ENCODE results near the gene RASD2.

Gene RASD2

DNA sequence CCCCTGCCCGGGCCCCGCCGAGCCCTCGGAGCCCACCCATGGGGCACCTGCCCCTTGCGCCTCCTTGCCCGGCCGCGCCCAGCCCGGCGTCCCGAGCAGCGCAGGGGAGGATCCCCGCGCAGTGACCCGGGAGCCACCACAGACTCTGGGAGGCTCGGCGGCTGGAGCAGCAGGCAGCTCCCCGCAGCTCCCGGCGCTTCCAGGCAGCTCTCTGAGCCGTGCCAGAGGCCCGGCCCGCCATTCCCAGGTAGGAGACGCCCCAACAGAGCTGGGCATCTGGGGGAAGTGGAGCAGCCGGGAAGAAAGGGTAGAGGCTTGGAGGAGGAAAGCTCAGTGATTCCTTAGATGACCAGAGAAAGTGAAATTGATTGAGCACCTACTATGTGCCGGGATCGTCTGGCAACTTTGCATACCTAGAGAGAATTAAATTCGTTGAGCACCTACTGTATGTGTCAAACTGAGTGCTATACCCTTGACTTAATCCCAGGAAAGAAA lies 670 bp downstream of the RASD2 start:
- ATAC-seq, result no peak
- no peak for DNase-seq

DNA sequence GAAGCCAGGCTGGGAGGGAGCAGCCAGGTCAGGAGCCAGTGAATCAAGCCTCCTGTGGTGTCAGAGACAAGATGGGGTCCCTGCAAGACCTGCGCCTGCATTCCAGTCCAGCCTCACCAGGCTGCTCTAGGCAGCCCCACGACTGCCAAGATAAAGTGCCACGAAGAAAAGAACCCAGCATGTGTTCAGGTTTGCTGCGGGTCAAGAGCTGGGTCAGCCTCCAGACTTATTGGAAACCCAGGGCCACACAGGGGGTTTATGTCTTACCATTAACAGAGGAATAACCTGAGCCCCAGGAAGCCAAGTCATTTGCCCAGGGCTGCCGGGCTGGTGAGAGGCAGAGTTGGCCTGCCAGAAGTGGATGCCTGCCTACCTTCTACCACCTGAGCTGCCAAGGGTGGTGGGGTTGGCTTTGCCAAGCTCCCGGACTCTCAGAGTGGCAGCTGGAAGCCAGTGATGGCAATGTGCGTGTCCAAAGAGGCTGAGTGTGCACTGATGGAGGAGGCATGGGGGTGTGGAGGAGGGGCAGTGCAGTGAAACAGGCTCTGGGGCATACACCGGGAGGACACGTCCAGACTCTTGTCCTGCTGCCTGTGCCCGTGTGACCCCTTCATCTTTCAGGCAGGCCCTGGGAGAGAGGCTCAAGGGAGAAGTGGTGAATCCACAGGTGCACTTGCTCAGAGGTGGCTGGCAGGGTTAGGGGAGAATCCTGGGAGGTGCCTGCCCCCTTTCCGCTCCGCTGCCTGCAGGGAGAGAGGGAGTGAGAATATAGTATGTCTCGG lies 1.7 kb downstream of the RASD2 start:
- no peak for ATAC-seq
- DNase-seq, result no peak

DNA sequence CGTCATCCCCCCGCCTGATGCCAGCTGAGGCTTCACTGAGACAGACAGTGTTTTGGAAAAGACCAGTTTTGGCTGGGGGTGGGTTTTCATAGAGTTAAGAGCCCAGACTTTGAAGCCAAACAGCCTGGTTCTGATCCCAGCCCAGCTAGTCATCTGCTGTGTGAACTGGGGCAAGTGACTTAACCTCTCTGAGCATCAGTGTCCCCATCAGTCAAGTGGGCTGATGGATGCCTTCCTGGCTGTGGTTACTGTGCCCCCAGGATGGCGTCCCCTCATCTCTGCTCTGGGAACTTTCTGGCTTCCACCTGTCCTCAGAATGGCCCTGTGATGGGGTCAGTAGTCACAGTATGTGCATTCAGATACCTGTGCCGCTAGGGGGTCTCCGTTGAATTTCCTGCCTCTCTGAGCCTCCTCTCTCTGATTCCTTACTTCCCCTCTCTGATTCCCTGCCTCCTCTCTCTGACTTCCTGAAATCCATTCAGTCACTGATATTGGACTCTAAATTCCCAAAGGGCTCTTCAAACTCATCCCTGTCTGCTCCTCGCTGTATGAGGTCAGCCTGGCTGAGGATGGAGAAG lies 2.4 kb downstream of the RASD2 start:
- no peak for ATAC-seq
- DNase-seq, result no peak

DNA sequence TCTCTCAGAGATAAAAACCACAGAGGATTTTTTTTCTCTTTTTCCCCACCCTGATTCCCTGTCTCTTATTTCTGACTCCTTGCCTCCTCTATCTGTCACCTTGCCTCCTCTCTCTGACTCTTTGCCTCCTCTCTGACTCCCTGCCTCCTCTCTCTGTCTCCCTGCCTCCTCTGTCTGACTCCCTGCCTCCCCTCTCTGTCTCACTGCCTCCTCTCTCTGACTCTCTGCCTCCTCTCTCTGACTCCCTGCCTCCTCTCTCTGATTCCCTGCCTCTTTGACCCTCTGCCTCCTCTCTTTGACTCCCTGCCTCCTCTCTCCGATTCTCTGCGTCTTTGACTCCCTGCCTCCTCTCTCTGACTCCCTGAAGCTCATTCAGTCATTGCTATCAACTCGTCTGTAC lies 3.1 kb downstream of the RASD2 start:
- DNase-seq (no peak), ATAC-seq (no peak)

DNA sequence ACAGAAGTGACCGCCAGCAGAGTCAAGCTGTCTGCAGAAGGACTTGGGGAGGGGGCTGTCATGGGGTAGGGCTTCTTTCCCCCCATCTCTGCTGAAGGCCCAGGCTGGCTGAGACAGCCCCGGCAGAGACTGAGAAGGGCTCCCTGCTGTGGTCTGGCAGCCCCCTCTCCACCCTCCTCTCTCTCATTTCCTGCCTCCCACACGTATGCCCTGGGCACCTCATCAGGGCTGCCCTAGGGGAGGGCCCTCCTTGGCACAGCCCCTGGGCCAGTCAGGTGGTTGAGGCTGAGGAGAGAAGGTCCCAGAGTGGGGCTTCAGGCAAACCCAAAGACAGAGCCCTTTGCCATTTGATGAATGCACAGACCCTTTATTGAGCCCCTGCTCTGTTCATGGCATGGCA lies 3.6 kb downstream of the RASD2 start:
- ATAC-seq (no peak), DNase-seq (no peak)

DNA sequence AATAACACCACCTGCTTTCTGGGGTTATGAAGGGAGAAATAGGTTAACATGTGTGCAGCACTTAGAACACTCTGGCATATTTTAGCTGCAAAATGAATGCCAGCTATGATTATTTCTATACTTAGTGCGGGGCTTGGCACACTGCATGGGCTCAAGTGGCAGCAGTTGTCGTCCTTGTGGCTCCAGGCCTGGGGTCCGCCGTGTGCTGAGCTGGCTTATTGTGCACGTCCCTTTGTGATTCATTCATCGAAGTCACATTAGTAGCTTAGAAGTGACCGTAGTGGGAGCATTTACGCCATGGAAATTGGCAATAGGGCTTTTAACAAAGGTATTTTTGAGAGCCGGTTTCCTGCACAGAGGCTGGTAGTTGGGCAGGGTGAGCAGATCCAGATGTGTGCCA lies 4.2 kb downstream of the RASD2 start:
- DNase-seq (no peak), ATAC-seq (no peak)

DNA sequence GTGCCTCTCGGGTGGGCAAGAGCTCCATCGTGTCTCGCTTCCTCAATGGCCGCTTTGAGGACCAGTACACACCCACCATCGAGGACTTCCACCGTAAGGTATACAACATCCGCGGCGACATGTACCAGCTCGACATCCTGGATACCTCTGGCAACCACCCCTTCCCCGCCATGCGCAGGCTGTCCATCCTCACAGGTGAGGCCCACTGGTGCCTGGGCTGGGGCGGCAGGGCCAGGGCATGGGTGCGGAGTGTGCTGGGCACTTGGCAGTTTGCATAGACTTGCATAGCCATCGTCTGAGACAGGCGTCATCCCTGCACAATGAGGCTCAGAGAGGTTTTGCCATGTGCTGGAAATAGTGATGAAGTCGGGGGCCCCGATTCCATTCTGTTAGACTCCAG lies 6.3 kb downstream of the RASD2 start:
- no peak for ATAC-seq
- DNase-seq, result no peak

DNA sequence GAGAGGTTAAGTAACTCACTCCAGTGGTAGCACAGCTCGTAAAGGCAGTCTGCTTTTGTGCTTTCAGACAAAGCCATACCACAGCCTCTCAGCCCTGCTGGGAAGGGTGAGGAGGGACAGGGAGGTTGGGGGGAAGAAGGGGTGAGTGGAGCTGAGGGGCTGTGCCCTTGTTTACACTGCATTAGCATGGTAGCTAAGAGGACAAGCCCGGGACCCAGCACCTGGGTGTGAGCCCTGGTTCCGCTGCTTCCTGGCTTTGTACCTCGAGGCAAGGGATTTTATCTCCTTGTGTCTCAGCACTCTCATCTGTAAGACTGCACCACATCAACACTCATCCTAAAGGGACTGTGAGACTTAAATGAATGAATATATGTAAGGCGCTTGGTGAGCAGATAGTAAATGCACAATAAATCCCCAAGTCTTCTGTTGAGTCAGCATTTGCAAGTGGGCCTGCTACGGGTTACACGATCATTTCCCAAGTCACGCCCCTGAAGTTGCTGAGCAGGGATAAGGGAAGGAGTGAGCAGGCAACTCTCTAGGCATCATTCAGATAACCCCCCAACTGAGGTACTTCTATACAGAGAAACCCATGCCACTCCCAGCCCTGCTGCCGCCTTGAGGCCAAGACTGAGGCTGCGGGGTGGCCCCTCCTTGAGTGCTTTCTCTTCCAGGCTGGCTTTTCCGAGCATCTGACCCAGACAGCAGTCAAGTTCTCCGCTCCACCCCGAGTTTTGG lies 7.5 kb downstream of the RASD2 start:
- ATAC-seq (no peak), DNase-seq (no peak)

DNA sequence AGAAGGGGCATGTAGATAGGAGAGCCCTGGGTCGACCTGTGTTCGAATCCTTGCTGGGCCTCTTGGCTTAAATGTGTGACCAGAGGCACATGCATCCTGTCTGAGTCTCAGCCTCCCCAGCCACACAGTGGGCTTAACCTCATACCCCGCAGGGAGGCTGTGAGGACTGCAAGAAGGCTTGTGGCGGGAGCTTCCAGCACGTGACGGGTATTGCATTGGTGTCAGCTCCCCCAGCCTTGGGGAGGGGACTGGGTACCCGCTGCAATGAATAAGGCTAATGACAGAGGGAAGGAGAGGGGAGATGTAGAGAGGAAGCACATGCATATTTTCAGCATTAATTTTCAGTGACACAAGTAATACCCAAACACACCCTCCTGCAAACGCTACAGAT lies 8.1 kb downstream of the RASD2 start:
- ATAC-seq (no peak), DNase-seq (no peak)

DNA sequence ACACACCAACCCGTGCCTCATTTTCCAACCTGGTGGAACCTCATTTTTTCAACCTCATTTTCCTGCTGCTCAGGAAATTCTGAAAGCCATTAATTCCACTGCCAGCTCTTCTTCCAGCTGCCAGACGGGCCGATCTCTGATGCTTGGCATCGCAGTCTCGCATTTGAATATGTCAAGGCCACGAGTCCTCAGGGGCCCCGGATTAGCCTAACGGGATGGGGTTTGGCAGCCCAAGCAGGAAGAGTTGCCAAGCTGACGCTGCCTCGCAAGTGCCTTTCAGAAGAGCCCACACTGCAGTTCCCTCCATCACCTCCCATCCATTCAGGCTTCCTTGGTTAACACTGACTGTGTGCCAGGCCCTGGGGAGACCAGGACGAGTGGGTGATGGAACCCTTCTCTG lies 8.7 kb downstream of the RASD2 start:
- no peak for ATAC-seq
- DNase-seq, result no peak

DNA sequence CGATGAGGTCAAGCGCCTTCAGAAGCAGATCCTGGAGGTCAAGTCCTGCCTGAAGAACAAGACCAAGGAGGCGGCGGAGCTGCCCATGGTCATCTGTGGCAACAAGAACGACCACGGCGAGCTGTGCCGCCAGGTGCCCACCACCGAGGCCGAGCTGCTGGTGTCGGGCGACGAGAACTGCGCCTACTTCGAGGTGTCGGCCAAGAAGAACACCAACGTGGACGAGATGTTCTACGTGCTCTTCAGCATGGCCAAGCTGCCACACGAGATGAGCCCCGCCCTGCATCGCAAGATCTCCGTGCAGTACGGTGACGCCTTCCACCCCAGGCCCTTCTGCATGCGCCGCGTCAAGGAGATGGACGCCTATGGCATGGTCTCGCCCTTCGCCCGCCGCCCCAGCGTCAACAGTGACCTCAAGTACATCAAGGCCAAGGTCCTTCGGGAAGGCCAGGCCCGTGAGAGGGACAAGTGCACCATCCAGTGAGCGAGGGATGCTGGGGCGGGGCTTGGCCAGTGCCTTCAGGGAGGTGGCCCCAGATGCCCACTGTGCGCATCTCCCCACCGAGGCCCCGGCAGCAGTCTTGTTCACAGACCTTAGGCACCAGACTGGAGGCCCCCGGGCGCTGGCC lies 11.0 kb downstream of the RASD2 start:
- DNase-seq, result no peak
- no peak for ATAC-seq

DNA sequence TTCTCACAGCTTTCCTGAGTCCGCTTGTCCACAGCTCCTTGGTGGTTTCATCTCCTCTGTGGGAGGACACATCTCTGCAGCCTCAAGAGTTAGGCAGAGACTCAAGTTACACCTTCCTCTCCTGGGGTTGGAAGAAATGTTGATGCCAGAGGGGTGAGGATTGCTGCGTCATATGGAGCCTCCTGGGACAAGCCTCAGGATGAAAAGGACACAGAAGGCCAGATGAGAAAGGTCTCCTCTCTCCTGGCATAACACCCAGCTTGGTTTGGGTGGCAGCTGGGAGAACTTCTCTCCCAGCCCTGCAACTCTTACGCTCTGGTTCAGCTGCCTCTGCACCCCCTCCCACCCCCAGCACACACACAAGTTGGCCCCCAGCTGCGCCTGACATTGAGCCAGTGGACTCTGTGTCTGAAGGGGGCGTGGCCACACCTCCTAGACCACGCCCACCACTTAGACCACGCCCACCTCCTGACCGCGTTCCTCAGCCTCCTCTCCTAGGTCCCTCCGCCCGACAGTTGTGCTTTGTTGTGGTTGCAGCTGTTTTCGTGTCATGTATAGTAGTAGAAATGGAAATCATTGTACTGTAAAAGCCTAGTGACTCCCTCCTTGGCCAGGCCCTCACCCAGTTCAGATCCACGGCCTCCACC lies 11.7 kb downstream of the RASD2 start:
- peak; percentile 92 for ATAC-seq
- DNase-seq, result peak; percentile 82

DNA sequence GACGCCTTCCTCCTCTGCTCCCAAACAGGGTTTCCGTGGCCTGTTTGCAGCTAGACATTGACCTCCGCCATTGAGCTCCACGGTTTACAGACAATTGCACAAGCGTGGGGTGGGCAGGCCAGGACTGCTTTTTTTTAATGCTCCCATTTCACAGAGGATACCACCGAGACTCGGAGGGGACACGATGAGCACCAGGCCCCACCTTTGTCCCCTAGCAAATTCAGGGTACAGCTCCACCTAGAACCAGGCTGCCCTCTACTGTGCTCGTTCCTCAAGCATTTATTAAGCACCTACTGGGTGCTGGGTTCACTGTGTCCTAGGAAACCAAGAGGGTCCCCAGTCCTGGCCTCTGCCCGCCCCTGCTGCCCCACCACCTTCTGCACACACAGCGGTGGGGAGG lies 12.2 kb downstream of the RASD2 start:
- DNase-seq (no peak), ATAC-seq (no peak)

DNA sequence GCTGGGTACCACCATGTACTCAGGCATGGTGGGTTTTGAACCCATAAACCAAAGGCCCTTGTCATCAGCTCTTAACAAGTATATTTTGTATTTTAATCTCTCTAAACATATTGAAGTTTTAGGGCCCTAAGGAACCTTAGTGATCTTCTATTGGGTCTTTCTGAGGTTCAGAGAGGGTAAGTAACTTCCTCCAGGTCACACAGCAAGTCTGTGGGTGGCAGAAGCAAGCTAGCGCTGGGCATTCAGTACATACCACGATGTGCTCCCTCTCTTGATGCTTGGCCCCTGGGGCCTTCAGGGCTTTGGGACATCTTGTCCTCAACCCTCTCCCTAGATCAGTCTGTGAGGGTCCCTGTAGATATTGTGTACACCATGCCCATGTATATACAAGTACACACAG lies 12.7 kb downstream of the RASD2 start:
- DNase-seq (no peak), ATAC-seq (no peak)

DNA sequence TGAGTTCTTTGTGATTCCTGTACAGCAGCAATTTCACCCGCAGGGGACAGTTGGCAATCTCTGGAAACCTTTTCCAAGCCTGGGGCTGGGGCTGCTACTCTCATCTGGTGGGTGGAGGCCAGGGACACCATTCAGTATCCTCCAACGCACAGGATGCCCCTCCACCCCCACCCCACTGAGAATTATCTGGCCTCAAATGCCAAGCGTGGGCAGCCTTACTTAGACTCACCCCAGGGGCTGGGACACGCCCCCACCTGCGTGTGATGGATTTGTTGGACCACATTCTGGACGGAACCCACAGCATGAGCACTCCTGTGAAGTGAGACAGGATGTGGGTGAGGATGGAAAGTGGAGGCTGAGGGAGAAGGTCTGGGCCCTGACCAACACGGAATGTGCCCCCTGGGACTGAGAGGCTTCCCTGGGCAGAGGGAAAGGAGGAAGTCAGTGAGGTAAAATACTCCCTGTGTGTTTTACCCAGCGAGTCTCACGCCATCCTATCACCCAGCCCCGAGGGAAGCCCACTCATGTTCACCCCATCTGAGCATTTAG lies 13.7 kb downstream of the RASD2 start:
- DNase-seq (no peak), ATAC-seq (no peak)

DNA sequence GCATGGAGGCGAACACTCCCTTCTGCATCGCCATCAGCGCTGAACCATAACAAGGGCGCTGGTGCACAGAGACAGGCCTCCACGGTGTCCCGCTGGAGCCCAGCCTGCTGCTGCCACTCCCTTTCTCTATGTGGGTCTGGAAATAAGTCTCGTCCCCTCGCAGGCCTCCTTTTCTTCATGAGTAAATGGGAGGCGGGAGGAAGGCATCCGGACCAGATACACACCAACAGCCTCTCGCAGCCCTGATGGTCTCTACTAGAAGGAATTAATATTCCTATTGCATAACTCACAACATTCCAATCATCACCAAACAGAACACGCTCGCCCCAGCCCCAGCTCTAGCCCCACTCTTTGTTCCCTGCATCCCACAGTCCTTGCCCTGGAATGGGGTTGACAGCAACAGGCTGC lies 14.9 kb downstream of the RASD2 start:
- no peak for ATAC-seq
- DNase-seq, result no peak

DNA sequence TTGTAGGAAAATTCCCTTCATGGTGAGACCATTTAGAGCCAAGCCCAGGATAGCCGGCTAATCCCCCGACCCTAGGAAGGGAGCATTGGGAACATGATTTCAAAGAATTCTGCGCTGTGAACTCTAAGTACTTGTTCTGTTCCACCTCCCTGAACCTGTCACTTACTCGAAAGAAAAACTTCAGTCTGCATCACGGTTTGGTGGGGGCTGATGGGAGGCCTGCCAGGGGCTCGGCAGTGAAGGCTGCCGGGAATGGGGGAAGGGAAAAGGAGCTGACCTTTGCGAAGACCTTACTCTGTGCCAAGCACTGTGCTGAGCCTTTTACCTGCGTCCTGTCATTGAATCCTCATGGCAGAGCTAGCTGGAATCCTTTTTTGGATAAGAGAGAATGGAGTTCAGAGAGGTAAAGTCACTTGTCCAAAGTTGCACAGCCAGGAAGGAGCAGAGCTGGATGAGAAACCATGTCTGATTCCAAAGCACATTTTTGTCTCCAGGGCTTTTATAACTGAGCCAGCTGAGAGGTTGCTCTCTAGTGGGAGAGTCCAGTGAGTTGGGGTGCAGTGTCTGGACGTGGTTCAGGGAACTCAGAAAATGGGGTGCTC lies 15.4 kb downstream of the RASD2 start:
- DNase-seq (no peak), ATAC-seq (no peak)

DNA sequence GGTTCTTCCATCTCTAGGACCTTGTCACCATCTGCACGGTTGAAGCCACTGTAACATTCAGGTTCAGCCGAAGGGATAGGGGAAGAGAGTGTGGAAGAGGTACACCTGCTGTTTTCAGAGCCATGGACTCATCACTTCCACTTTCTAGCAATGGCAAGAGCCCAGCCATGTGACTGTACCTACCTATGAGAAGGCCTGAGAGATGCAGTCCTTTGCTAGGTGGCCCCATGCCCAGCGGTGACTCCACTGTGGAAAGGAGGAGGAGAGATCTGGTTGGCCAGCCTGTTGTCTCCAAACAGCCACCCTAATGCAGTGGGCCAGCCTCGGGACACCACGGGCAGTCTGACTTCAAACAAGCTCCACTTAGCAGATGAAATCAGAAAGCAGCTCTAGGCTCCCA lies 16.0 kb downstream of the RASD2 start:
- no peak for DNase-seq
- no peak for ATAC-seq

DNA sequence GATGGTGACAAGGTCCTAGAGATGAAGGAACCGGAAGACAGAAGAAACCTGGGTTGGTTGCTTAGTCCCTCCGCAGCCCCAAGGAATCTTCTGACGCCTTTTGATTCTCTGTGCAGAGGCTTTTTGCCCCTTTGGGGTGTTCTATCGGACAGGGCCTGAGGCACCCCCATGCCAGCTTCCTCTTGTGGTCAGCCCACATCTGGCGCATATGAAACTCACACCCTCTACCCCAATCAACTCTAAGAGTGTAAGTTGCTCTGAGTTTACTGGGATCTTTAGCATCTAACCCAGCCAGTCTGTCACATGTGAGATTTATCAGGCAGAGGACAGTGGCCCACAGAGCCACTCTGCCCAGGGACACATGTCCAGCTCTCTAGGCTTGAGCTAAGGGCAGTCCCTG lies 17.4 kb downstream of the RASD2 start:
- ATAC-seq, result no peak
- no peak for DNase-seq

DNA sequence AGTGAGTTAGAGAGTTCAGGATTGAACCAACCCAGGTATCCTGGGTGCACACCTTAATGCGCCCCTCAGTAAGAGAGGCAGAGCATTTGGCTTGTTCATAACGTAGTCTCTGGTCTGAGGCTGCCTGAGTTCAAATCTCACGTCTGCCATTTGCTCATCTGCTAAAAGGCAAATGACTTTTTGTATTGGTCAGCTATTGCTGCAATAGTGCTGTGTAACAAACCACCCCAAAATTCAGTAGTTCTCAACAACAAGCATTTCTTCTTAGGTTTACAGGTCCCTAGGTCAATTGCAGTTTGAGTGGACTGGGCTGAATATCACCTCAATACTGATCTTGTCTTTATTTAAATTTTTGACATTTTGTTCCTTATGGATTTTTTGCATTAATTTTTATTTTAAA lies 18.1 kb downstream of the RASD2 start:
- DNase-seq (no peak), ATAC-seq (no peak)

DNA sequence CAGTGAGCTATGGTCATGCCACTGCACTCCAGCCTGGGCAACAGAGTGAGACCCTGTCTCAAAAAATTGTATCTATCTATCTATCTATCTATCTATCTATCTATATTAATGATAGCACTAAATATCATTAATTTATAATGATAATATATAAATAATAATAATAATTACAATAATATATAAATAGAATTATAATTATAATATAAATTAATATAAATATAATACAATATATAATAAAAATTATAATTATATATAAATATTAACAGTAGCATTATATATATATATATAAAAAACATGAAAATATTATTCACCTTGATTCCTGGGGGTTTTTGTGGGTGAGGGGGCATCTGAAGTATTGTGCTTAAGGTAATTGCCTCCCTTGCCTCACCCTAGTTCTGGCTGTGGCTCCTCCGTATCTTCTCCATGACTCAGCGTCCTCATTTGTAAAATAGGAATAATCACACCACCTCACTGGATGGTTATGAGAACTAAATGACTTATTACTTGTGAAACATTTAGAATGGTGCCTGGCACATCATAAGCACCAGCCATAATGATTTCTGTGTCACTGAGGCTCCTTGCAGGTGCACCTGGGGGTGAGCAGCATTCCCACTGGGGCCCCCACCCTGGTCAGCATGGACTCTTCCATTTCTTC lies 18.8 kb downstream of the RASD2 start:
- ATAC-seq (no peak), DNase-seq (no peak)
